ENCODE data around the gene PCK2. TPM values are rescaled to one million over a fixed set of nuclear protein-coding genes. Genes with fewer than 3 reads are reported as not detected.

PCK2 gene
- total and polyA plus RNA-seq, 2 of the 13 experiments (the other 11 are each of a cell fraction or from before 2014, with no cell fraction given) = 129 to 272 TPM

DNA sequence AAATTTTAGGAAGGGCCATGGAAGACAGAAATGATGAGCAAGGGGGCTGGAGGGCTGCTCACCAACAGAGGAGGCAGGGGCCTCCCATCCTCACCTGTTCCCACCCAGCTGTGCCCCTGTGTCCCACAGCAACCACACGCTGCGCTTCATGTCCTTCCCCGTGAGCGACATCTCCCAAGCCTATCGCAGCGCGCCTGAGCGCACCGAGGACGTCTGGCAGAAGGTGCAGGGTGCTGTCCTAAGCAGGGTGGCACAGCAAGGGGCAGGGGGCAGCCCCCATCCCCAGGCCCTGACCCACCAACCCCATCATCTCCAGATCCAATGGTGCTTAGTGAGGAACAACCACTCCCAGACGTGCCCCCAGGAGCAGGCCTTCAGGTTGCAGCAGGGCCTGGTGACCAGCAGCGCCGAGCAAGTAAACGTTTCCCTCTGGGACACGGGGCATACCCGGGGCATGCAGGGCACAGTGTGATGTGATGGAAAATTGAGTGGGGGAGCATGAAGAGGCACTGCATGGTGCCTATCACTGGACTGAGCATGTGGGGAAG is 34.2 kb upstream of the PCK2 start:
- BruUV-seq (replicated peaks) = no TSS peak
- no peak for DNase-seq (ENCODE audit: low spot score)
- in situ Hi-C loops (cut with HindIII; ENCODE audit: extremely low pct_ligation_motif_present, low pct_unique_long_range_greater_than_20kb) (loop anchor here (5.0 kb wide), 2 partner anchors 32 to 102 kb away; partner anchors contain the start of genes IRF9 and PCK2), intact Hi-C loops (cut with micrococcal nuclease; ENCODE audit: unreplicated experiment) (loop anchor here (2.0 kb wide), 2 partner anchors 45 to 237 kb away; no protein-coding TSS in a partner anchor)
- Histone ChIP-seq H3K36me3 (replicated peaks in 1 of 2; ENCODE audit: control insufficient read depth in 1 of 2, insufficient read depth in 2 of 2, low read length in 2 of 2) (no peaks in the 10 kb centered on the region), H3K9me3 (ENCODE audit: low read length) (no peaks in the 10 kb centered on the region), H2AFZ (ENCODE audit: low read length) (no peak overlapping the region), H3K27me3 (ENCODE audit: control insufficient read depth in 1 of 2, insufficient read depth in 2 of 2, low read length in 2 of 2) (peaks cover 12 to 33% of the 10 kb centered on the region in 2 experiments; a peak in 4 of 5 replicates), H3K4me3 (replicated peaks in 1 of 3; ENCODE audit: insufficient read depth in 1 of 3, low read depth in 2 of 3, low read length in 3 of 3) (no peak overlapping the region), H3K4me1 (ENCODE audit: insufficient read depth, low read length) (peaks cover 37% of the 10 kb centered on the region), H3K4me2 (ENCODE audit: low read depth, low read length) (no peak overlapping the region), H3K9ac (ENCODE audit: insufficient read depth, low read depth, low read length) (no peak overlapping the region), H3K27ac (ENCODE audit: extremely low read length, insufficient read depth, low read length) (no peak overlapping the region), H4K20me1 (ENCODE audit: insufficient read depth, low read length) (no peaks in the 10 kb centered on the region), H3K79me2 (ENCODE audit: insufficient read depth, low read length) (no peaks in the 10 kb centered on the region)
- ChIA-PET POLR2A (interaction anchor here (1.2 to 9.6 kb wide), 2 partner anchors 15 to 33 kb away, joined by 3 to 226 read pairs; partner anchors contain the start of gene PCK2), CTCF (ENCODE audit: low intra/inter-chr PET ratio, low total read pairs) (interaction anchor here (4.4 to 5.4 kb wide), 2 partner anchors 30 to 49 kb away, joined by 86 to 109 read pairs; no protein-coding TSS in a partner anchor)
- no peak for ATAC-seq
- 77% methylated on average over 16 of the region's 16 CpGs for WGBS (ENCODE audit: low lambda C conversion rate)
- no peak for FAIRE-seq
- TF ChIP-seq ZNF747 (CRISPR knock-in tag; IDR thresholded peaks at IDR 0.05; ENCODE audit: borderline replicate concordance) = no peak
- no peak for TF ChIP-seq RXRA (CRISPR knock-in tag; IDR thresholded peaks at IDR 0.05)
- TF ChIP-seq SAP130 (CRISPR knock-in tag; IDR thresholded peaks at IDR 0.05; ENCODE audit: low read depth) = no peak
- peak; percentile 66; the same call in 1 of the 2 replicates for TF ChIP-seq ZNF280B (CRISPR knock-in tag; IDR thresholded peaks at IDR 0.05; ENCODE audit: borderline replicate concordance)
- TF ChIP-seq SOX13 (IDR thresholded peaks at IDR 0.05) = no peak
- no peak for TF ChIP-seq SOX13 (CRISPR knock-in tag; conservative IDR thresholded peaks at IDR 0.05 in 1 of 2, IDR thresholded peaks at IDR 0.05 in 1 of 2)
- TF ChIP-seq FOXC1 (CRISPR knock-in tag; IDR thresholded peaks at IDR 0.05; ENCODE audit: borderline replicate concordance) = 0 out of 2 replicates have a peak, but pooled peaks have one; percentile 5
- no peak for TF ChIP-seq NR2F6 (IDR thresholded peaks at IDR 0.05)
- no peak for TF ChIP-seq NR2F6 (CRISPR knock-in tag; IDR thresholded peaks at IDR 0.05)
- no peak for TF ChIP-seq CCDC6 (CRISPR knock-in tag; IDR thresholded peaks at IDR 0.05)
- TF ChIP-seq, protein P1, sequence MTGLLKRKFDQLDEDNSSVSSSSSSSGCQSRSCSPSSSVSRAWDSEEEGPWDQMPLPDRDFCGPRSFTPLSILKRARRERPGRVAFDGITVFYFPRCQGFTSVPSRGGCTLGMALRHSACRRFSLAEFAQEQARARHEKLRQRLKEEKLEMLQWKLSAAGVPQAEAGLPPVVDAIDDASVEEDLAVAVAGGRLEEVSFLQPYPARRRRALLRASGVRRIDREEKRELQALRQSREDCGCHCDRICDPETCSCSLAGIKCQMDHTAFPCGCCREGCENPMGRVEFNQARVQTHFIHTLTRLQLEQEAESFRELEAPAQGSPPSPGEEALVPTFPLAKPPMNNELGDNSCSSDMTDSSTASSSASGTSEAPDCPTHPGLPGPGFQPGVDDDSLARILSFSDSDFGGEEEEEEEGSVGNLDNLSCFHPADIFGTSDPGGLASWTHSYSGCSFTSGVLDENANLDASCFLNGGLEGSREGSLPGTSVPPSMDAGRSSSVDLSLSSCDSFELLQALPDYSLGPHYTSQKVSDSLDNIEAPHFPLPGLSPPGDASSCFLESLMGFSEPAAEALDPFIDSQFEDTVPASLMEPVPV (CRISPR knock-in tag; IDR thresholded peaks at IDR 0.05) = no peak
- TF ChIP-seq, protein P2, sequence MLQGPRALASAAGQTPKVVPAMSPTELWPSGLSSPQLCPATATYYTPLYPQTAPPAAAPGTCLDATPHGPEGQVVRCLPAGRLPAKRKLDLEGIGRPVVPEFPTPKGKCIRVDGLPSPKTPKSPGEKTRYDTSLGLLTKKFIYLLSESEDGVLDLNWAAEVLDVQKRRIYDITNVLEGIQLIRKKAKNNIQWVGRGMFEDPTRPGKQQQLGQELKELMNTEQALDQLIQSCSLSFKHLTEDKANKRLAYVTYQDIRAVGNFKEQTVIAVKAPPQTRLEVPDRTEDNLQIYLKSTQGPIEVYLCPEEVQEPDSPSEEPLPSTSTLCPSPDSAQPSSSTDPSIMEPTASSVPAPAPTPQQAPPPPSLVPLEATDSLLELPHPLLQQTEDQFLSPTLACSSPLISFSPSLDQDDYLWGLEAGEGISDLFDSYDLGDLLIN (CRISPR knock-in tag; IDR thresholded peaks at IDR 0.05; ENCODE audit: borderline replicate concordance) = no peak
- peak; percentile 45; the same call in 1 of the 2 replicates for TF ChIP-seq NRL (CRISPR knock-in tag; IDR thresholded peaks at IDR 0.05; ENCODE audit: borderline replicate concordance)
- no peak for TF ChIP-seq ZNF691 (CRISPR knock-in tag; IDR thresholded peaks at IDR 0.05; ENCODE audit: borderline replicate concordance, low read depth)
- no peak for TF ChIP-seq ZFP82 (CRISPR knock-in tag; IDR thresholded peaks at IDR 0.05; ENCODE audit: borderline replicate concordance)
- no peak for TF ChIP-seq ZNF292 (CRISPR knock-in tag; IDR thresholded peaks at IDR 0.05; ENCODE audit: borderline replicate concordance, low read depth)
- TF ChIP-seq ZMYM3 (CRISPR knock-in tag; IDR thresholded peaks at IDR 0.05) = no peak
- TF ChIP-seq ZNF263 (CRISPR knock-in tag; IDR thresholded peaks at IDR 0.05) = no peak
